ENCODE results near the gene CELF2.
"Not testable (repeated sequence)": the region's sequence is repeated elsewhere in the genome, so short reads cannot be mapped to it uniquely, and the experiment has no call there.

CELF2 gene

GRCh38 chr10:11170993-11171851, 153.6 kb downstream of the CELF2 start:
- DNase-seq (ENCODE audit: low spot score), result no peak

- DNase-seq (ENCODE audit: low spot score), result no peak
These were observed 155.4 kb downstream of the CELF2 start for GRCh38 chr10:11173042-11173441.

- DNase-seq (ENCODE audit: low spot score), result no peak
These were observed 158.2 kb downstream of the CELF2 start for GRCh38 chr10:11175823-11176243.

GRCh38 chr10:11176746-11177145, 159.1 kb downstream of the CELF2 start:
- no peak for DNase-seq (ENCODE audit: low spot score)

GRCh38 chr10:11177381-11177780, 159.7 kb downstream of the CELF2 start:
- DNase-seq (ENCODE audit: low spot score), result no peak

- no peak for DNase-seq (ENCODE audit: low spot score)
These were observed 160.3 kb downstream of the CELF2 start for GRCh38 chr10:11177926-11178471.

- DNase-seq (ENCODE audit: low spot score), result peak; percentile 39
These were observed 161.2 kb downstream of the CELF2 start for GRCh38 chr10:11178606-11179515.

DNA sequence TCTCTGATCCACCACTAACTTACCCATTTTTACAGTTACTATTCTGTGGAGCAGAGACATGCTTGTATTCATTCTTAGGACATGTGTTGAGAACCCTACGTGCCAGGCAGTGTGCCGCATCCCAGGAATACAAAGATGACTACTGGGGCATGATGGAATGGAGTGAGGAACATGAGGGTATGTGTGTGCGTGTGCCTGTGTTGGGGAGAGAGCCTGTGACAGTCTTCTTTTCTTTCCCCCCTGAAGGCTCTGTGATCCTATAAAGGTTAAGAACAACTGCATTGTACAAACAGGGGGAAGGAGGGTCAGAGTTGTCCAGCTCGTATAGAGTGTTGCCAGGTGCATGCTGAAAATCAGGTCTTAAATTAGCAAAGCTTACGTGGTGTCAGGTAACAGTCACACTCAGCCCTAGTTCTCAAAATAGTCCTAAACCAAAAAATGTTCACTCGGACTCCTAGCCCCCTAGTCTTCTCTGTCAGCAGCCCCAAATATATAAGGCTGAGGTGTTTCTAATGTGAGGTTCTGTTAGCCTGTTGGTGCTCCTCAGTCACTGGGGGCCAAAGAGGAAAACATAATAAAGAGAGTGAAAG, 161.9 kb downstream of the CELF2 start:
- no peak for DNase-seq (ENCODE audit: low spot score)

DNA sequence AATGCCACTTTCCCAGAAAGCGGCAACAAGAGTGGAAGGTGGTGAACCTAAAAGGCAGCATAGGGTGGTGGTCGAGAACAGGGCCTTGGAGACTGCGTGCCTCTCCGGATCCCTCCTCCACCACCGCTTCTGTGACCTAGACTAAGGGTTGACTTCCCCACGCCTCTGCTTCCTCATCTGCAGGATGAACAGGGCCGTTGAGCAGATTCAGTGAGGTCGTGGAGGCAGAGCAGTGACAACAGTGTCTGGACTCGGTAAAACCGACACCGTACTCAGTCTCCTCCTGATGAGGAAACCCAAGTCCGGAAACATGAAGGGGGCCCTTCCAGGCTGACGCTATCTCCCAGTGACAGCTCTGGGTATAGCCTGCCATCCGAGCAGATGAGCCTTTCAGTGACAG, 162.6 kb downstream of the CELF2 start:
- no peak for DNase-seq (ENCODE audit: low spot score)

DNA sequence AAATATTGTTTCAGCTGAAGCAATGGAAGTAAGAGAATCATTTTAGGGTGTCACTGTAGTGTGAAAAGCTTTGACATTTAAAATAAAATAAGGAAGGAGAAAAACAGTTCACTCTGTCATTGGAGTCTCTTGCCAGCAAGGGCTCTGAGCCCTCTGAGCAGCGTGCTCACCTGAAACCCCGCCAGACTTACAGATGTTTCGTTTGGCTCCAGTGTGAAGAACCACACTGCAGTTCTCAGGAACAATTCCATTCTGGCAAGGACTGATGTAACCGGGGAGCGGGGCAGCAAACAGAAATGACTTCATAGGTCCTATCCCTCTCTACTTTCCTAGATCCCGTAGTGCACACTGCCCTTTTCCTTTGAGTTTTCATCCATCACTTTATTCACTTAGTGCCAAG, 164.3 kb downstream of the CELF2 start:
- DNase-seq (ENCODE audit: low spot score), result no peak

GRCh38 chr10:11183015-11183414, 165.3 kb downstream of the CELF2 start:
- no peak for DNase-seq (ENCODE audit: low spot score)

DNA sequence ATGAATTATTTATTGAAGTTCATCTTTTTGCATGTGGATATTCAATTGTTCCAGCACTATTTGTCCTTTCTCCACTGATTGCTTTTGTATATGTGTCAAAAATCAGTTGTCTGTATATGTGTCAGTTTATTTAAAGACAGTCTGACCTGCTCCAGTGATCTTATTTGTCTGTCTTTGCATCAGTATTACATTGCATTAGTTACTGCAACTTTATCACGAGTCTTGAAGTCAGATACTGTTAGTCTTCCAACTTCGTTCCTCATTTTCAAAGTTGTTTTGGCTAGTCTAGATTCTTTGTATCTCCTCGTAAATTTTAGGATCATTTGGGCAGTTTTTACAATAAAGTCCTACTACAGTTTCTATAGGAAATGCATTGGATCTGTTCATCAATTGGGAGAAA, 166.4 kb downstream of the CELF2 start:
- no peak for DNase-seq (ENCODE audit: low spot score)

GRCh38 chr10:11185128-11185665, 167.5 kb downstream of the CELF2 start:
- DNase-seq (ENCODE audit: low spot score), result not testable (repeated sequence)

DNA sequence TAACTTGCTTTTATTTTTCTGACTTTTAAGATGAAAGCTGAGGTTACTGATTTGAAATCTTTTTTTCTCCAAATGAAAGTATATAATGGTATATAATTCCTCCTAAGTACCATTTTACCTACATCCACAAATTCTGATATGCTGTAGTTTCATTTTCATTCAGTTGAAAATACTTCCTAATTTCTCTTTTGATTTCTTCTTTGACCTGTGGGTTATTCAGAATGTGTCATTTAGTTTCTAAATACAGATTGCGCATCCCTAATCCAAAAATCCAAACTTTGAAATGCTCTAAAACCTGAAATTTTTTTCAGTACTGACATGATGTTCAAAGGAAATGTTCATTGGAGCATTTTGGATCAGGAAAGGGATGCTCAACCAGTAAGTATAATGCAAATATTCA, 168.7 kb downstream of the CELF2 start:
- DNase-seq (ENCODE audit: low spot score), result no peak

GRCh38 chr10:11189582-11190376, 172.1 kb downstream of the CELF2 start:
- DNase-seq (ENCODE audit: low spot score), result no peak

- no peak for DNase-seq (ENCODE audit: low spot score)
These were observed 173.5 kb downstream of the CELF2 start for GRCh38 chr10:11191190-11191589.

GRCh38 chr10:11191678-11192077, 174.0 kb downstream of the CELF2 start:
- no peak for DNase-seq (ENCODE audit: low spot score)

- no peak for DNase-seq (ENCODE audit: low spot score)
These were observed 174.8 kb downstream of the CELF2 start for GRCh38 chr10:11192304-11193000.

DNA sequence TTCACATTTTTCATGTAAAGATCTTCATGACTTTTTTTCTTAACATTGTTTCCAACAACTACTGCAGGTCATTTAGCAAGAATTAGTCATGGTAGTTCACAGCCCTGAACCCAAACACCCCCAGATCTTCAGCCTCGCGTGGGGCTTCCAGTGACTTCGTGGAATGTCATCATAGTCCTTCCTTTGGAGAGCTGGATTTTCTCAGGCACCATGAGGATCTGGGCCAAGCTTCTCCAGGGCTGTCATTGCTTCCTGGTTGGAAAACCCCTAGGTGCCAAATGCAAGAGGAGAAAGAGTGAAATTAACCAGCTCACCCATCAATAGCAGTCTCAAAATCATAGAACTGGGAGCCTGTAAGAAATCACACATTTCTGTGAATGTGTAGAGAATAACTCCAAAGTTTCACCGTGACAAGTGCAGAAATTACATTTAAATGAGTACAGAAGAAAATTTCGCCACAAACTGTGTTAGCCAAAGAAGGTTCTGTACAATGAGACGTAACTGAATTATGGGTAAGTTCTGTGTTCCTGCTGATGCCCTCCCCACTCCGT, 175.4 kb downstream of the CELF2 start:
- no peak for DNase-seq (ENCODE audit: low spot score)
